Uterus (tissue), 4 donors: ENCODE measurements around the gene ASXL3. TPM values are rescaled to one million over a fixed set of nuclear protein-coding genes. Genes with fewer than 3 reads are reported as not detected.

Source experiments
- DNase-seq, 2 donors: peaks; one replicate each; pipeline ENCODE4 v3.0.0-alpha.2; 2019 to 2020
- H3K27ac ChIP-seq, 2 donors: fragments of 200-600 bp; sonication (generic); 1 replicate in 1 of 2; 2 replicates in 1 of 2; pipeline ENCODE4 v1.5.1; 2016 to 2018
- H3K27me3 ChIP-seq, 2 donors: fragments of 200-600 bp; sonication (generic); one replicate each; pipeline ENCODE4 v1.5.1; 2018 to 2019; ENCODE audit warnings: control low read depth in 1 of 2
- H3K36me3 ChIP-seq, 2 donors: fragments of 200-600 bp; sonication (generic); one replicate each; pipeline ENCODE4 v1.5.1; 2019; ENCODE audit warnings: control low read depth in 1 of 2
- H3K4me1 ChIP-seq, 2 donors: fragments of 200-600 bp; sonication (generic); one replicate each; pipeline ENCODE4 v1.5.1; 2018 to 2019; ENCODE audit warnings: control low read depth in 1 of 2
- H3K4me3 ChIP-seq, 2 donors: fragments of 200-600 bp; sonication (generic); 1 replicate in 1 of 2; 2 replicates in 1 of 2; pipeline ENCODE4 v1.5.1; 2018 to 2019; ENCODE audit warnings: mild to moderate bottlenecking in 1 of 2
- H3K9me3 ChIP-seq, 2 donors: fragments of 200-600 bp; sonication (generic); one replicate each; pipeline ENCODE4 v1.5.1; 2019; ENCODE audit warnings: control low read depth in 1 of 2
- POLR2A ChIP-seq, 2 donors: fragments of 450-650 bp; IDR thresholded peaks; one replicate each; pipeline ENCODE4 v1.6.1; 2016; ENCODE audit warnings: antibody characterized with exemption in 2 of 2, mild to moderate bottlenecking in 1 of 2, moderate library complexity in 1 of 2
- intact Hi-C: fragments of 100-400 bp; cut with DNase I; formaldehyde crosslinking; loops from one replicate; pipeline ENCODE4 v1.15.1; 2023; ENCODE audit warnings: low total_unique reads
- total RNA-seq, 4 donors: library from RNA; depleted of rRNA in 3 of 4; stranded (reverse); fragments of >200 nt in 3 of 4; gene quantifications; one replicate each; pipeline versions ENCODE4 v1.1.0 to v1.2.4, GENCODE V29; 2014 to 2023
- TF ChIP-seq, protein P1 (sequence below), 4 experiments: fragments of 200-600 bp in 2 of 4; fragments of 450-650 bp in 2 of 4; sonication (generic) in 2 of 4; IDR thresholded peaks; one replicate each; pipeline ENCODE4 v1.5.1; 2016 to 2019; ENCODE audit warnings: antibody characterized with exemption in 4 of 4, mild to moderate bottlenecking in 2 of 4, moderate library complexity in 1 of 4
- donor health status: DM: yes; HTN: yes; CAD: no.

The ASXL3 gene
- total RNA-seq, 4 donors from 2014 or later, result 1.0 to 25.0 (median 8.3) TPM

DNA sequence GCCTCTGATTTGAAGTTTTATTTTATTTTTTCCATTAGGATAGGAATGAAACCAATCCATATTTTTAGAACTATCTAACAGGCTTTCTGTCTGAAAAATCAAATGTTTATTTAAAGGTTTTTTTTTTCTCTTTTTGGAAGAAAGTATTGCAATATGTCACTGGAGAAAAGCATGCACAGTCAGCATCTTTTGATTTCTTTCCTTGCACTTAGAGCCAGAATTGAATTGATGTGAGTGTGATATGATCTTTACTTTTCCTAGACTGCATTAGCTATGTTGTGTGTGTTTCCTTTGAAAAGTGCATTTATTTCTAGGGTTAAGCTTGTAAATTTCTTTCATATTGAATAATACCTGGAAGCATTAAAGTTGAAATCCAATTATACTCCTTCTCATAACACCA is 87.6 kb downstream of the ASXL3 start:
- Histone ChIP-seq H3K4me3 (no peak overlapping the region), H3K27me3 (no peaks in the 10 kb centered on the region), H3K9me3 (no peaks in the 10 kb centered on the region), H3K4me1 (no peaks in the 10 kb centered on the region), H3K27ac (no peak overlapping the region), H3K36me3 (no peaks in the 10 kb centered on the region)
- TF ChIP-seq, protein P1, sequence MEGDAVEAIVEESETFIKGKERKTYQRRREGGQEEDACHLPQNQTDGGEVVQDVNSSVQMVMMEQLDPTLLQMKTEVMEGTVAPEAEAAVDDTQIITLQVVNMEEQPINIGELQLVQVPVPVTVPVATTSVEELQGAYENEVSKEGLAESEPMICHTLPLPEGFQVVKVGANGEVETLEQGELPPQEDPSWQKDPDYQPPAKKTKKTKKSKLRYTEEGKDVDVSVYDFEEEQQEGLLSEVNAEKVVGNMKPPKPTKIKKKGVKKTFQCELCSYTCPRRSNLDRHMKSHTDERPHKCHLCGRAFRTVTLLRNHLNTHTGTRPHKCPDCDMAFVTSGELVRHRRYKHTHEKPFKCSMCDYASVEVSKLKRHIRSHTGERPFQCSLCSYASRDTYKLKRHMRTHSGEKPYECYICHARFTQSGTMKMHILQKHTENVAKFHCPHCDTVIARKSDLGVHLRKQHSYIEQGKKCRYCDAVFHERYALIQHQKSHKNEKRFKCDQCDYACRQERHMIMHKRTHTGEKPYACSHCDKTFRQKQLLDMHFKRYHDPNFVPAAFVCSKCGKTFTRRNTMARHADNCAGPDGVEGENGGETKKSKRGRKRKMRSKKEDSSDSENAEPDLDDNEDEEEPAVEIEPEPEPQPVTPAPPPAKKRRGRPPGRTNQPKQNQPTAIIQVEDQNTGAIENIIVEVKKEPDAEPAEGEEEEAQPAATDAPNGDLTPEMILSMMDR (IDR thresholded peaks at IDR 0.05), result no peak
- TF ChIP-seq POLR2A (IDR thresholded peaks at IDR 0.05), result no peak
- DNase-seq, result no peak
- intact Hi-C loops, result no loop called here

DNA sequence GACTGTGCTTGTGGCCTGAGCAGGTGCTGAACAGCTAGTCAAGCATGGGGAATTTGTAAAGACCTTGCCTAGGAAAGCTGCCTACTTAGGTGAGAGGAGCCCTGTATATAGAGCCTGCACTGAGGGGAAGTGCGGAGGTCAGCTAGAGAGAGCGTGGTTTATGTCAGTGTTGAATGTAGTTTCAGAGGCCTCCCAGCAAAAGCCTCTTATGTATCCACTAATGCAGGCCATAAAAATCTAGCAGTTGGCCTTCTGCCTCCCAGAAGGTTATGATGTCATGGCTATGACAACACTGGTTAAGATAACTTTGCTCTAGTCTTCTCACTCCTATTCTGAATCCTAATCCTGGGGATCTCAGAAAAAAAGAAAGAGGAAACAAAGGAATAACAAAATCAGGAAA is 88.9 kb downstream of the ASXL3 start:
- H3K4me3 ChIP-seq, result no peak overlapping the region
- DNase-seq, result no peak
- no peaks in the 10 kb centered on the region for H3K9me3 ChIP-seq
- H3K36me3 ChIP-seq, result no peaks in the 10 kb centered on the region
- intact Hi-C loops, result no loop called here
- no peaks in the 10 kb centered on the region for H3K4me1 ChIP-seq
- H3K27me3 ChIP-seq, result no peaks in the 10 kb centered on the region
- H3K27ac ChIP-seq, result no peak overlapping the region
- no peak for TF ChIP-seq POLR2A (IDR thresholded peaks at IDR 0.05)
- TF ChIP-seq, protein P1 (IDR thresholded peaks at IDR 0.05), result no peak

DNA sequence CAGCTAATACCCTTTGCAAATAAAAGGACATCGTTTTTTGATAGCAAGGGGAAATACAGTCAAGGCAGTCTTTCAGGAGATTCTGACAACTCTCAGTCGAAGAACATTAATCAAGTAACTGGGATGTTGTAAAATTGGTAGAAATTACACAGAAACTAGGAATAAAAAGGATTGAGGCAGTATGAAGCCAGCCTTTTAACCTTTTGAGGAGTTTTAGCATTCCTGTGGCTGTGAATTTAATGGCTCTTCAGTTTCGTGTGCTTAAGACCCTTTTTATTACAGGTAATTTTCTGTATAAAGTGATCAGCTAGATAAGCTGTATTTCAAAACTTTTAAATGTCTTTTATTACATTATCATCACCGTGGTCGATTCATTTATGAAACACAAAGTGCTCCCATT is 91.6 kb downstream of the ASXL3 start:
- TF ChIP-seq POLR2A (IDR thresholded peaks at IDR 0.05), result no peak
- TF ChIP-seq, protein P1 (IDR thresholded peaks at IDR 0.05), result no peak
- intact Hi-C loops, result no loop called here
- H3K27me3 ChIP-seq, result no peaks in the 10 kb centered on the region
- H3K9me3 ChIP-seq, result no peaks in the 10 kb centered on the region
- DNase-seq, result no peak
- H3K4me1 ChIP-seq, result no peaks in the 10 kb centered on the region
- H3K27ac ChIP-seq, result no peak overlapping the region
- H3K36me3 ChIP-seq, result no peaks in the 10 kb centered on the region
- H3K4me3 ChIP-seq, result no peak overlapping the region

DNA sequence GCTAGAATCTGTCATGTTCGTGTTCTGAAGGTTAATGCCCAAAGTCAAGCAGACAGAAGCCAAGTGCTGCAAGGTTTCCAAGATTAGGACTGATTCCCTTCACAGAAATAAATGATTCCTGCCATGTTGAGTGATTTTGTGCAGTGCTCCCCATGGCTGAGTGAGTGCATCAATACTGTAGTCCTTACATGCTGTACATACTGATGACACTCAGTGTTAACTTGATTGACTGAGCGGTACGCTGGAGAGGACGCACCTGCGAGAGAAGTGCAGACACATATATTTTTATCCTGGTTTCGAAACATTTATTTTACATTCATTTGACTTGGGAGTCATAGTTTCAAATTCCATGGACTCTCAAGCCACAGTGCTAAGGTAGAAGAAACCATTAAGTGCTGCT is 92.0 kb downstream of the ASXL3 start:
- no peaks in the 10 kb centered on the region for H3K36me3 ChIP-seq
- no peaks in the 10 kb centered on the region for H3K9me3 ChIP-seq
- H3K4me1 ChIP-seq, result no peaks in the 10 kb centered on the region
- no peaks in the 10 kb centered on the region for H3K27me3 ChIP-seq
- H3K4me3 ChIP-seq, result no peak overlapping the region
- no peak for DNase-seq
- no peak overlapping the region for H3K27ac ChIP-seq
- intact Hi-C loops, result no loop called here
- TF ChIP-seq POLR2A (IDR thresholded peaks at IDR 0.05), result no peak
- TF ChIP-seq, protein P1 (IDR thresholded peaks at IDR 0.05), result no peak

DNA sequence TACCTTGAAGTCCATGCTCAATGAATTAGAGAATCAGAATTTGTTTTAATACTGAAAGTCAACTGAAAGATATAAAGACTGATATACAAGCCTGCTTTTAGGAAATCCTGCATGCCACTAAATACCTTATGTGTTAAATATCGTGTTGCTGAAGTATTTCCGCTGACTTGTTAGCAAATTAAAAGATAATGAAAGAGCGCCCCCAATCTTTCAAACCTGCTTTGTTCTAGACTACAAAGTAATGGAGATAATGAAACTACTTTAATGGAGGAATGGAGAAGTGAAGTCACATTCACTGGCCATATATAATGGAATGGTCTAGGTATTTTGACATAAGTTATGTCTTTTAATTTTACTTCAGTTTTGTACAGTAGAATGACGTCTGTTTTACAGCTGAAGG is 95.7 kb downstream of the ASXL3 start:
- no peaks in the 10 kb centered on the region for H3K27me3 ChIP-seq
- no peaks in the 10 kb centered on the region for H3K4me1 ChIP-seq
- no peaks in the 10 kb centered on the region for H3K9me3 ChIP-seq
- no peak for DNase-seq
- no peak overlapping the region for H3K27ac ChIP-seq
- TF ChIP-seq, protein P1 (IDR thresholded peaks at IDR 0.05), result no peak
- no peak for TF ChIP-seq POLR2A (IDR thresholded peaks at IDR 0.05)
- H3K4me3 ChIP-seq, result no peak overlapping the region
- intact Hi-C loops, result no loop called here
- no peaks in the 10 kb centered on the region for H3K36me3 ChIP-seq
